Endothelial cell of umbilical vein (primary cell): ENCODE measurements around the gene C9.

Experiments
- CTCF ChIP-seq, 2 donors: IDR thresholded peaks; 1 replicate in 1 of 2; 2 replicates in 1 of 2; pipeline ENCODE4 v1.5.1; 2011; ENCODE audit warnings: low read length in 2 of 2, mild to moderate bottlenecking in 2 of 2, moderate library complexity in 2 of 2, control low read depth in 1 of 2, inconsistent platforms in 1 of 2, low read depth in 1 of 2; ENCODE audit not compliant: insufficient read depth in 1 of 2; ENCODE audit errors: extremely low read depth in 1 of 2
- EZH2 ChIP-seq: IDR thresholded peaks from 2 replicates; pipeline ENCODE4 v1.6.1; 2012; ENCODE audit warnings: borderline replicate concordance, low read depth, mild to moderate bottlenecking, moderate library complexity, low read length, inconsistent platforms; ENCODE audit not compliant: severe bottlenecking
- FOS ChIP-seq: IDR thresholded peaks from 2 replicates; pipeline ENCODE4 v1.6.1; 2011; ENCODE audit warnings: mild to moderate bottlenecking, low read length, moderate library complexity, borderline replicate concordance; ENCODE audit not compliant: insufficient read depth
- GATA2 ChIP-seq: IDR thresholded peaks from 2 replicates; pipeline ENCODE4 v1.7.0; 2011; ENCODE audit warnings: low read depth, mild to moderate bottlenecking, moderate library complexity, mixed read lengths, low read length; ENCODE audit not compliant: insufficient read length, insufficient read depth
- POLR2A ChIP-seq: IDR thresholded peaks from 2 replicates; pipeline ENCODE4 v1.6.1; 2012; ENCODE audit warnings: low read depth, mild to moderate bottlenecking, control low read depth, low read length
- POLR2AphosphoS5 ChIP-seq: IDR thresholded peaks from 2 replicates; pipeline ENCODE4 v1.6.1; 2012; ENCODE audit warnings: low read depth, mild to moderate bottlenecking, control low read depth, low read length, moderate library complexity; ENCODE audit not compliant: insufficient read depth

GRCh38 chr5:39377613-39378012, 13.3 kb upstream of the C9 start:
- TF ChIP-seq CTCF (IDR thresholded peaks at IDR 0.05; ENCODE audit: extremely low read depth in 1 of 2, insufficient read depth in 1 of 2, low read depth in 1 of 2, low read length in 2 of 2) (no peak), POLR2AphosphoS5 (no peak), POLR2A (no peak), EZH2 (no peak), GATA2 (no peak), FOS (no peak)
